IPS-11a (cell line): ENCODE data around the gene OCSTAMP.

ENCODE experiments used
- H3K4me3 ChIP-seq: one replicate; pipeline ENCODE4 v1.5.1; 2013; ENCODE audit warnings: low read depth, low read length, control low read depth

The OCSTAMP gene

DNA sequence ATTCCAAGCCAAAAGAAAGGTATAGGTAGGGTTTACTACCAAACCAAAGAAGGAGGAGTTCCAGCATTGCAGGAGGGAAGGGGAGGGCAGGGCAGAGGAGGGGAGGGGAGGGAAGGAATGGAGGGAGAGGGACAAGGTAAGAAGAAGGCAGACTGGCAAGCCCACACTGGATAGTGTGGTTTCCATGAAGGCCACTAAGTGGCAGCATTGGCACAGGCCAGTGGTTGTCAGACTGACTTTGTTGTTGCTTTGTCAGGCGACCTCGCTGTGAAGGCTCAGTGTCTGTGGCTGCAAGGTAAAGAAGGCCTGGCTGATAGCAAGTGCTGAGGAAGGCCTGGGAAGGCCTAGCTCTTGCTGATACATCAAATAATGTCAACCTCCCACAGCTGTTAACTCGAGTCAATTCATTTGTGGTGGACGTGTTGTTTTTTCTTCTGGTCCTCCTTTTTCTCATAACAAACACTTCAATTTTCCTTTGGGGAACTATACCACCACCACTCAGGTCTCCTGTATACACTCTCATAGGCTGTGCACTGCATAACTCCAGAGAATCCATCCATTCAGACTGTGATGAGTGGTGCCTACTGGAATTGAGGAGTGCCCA lies 29.4 kb downstream of the OCSTAMP start:
- H3K4me3 ChIP-seq, result no peak overlapping the region

DNA sequence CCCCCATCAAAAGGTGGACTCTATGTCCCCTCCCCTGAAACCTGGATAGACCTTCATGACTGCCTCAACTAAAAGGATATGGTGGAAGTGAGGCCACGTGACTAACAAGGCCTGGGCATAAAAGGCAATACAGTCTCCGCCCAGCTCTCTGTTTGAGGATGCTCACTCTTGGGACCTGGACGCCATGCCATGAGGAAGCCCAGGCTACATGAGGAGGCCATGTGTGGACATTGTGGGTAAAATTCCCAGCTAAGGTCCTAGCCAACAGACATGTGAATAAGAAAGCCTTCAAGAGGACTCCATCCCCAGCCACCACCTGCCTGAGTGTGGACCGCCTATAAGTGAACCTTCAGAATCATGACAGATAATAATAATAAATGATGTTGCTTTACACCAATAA lies 29.9 kb downstream of the OCSTAMP start:
- no peak overlapping the region for H3K4me3 ChIP-seq

GRCh38 chr20:46519471-46520068 lies 30.9 kb downstream of the OCSTAMP start:
- H3K4me3 ChIP-seq, result no peak overlapping the region

DNA sequence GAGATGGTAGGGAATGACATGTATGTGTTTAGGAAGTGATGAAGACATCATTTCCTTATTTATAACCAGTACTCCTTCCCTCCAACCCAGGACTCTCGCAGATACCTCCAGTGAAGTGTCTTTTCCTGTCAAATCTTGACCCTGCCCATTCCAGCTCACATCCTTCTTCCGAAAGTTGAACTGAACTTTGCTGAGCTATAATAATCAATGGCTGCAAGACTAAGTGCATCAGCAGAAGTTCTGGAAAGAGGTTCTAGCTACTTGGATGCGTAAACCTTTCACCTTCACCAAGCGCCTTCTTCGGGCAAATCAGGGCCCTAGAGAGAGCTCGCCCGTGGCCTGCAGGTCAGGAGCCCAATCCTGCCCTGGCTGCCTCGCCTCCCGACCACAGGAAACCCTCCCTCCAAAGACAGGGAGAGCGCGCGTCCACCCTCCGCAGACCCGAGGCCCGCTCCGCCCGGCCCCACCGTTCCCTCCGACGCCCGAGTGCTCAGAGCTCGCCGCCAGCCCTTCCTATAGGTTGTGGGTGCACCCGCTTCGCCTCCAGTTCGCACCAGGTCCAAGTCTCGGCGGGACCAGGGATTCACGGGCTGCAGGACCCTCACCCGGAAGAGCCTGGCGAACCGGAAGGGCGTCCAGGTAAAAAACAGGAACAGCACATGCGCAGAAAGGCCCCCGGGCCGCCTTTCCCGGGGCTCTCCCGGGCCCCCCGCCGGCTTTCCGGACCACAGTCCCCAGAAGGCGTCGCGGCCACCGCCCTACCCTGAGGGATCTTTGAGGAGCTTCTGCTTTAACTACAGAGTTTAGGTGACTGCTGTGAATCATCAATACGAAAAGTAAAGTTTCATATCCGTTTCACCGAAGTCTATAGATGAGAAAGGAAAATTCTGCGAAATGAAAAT lies 37.3 kb downstream of the OCSTAMP start, which contains the start of gene ZNF334:
Gene ZNF334, minus strand, starts transcription at position 617 of the 902 bp plus-strand sequence. CDS start 1,457 bp downstream, outside the sequence.
- H3K4me3 ChIP-seq, result peak within 1 kb of the TSS; percentile 75

GRCh38 chr20:46509523-46509922 lies 40.9 kb downstream of the OCSTAMP start:
- H3K4me3 ChIP-seq, result no peak overlapping the region

DNA sequence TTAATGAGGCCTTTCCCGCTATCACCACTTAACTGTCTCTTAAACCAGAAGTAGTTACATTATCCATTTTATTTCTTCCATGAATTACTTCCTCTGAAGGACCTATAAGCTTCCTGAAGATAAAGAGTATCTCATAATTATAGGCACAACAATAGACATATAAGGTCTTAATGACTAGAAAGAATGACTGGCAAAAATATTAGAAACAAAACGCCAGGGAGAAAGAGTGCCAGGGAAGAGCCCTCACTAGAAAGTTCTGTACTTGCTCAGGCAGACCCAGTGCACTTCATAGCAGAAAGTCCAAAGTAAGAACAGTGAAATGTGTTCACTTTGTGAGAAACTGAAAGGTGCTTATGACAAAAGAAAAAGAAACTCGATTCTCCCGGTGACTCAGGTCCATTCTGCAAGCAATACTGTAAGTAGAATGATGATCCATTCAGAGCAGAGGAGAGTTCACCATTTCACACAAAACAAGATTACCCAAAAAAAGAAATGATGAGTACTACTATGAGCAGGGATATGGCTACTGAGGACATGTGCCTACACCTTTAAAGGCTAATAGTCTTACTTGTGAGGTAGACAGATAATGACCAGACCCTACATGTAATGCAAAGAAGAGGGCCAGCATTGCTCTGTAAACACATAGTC lies 42.6 kb downstream of the OCSTAMP start:
- H3K4me3 ChIP-seq, result no peak overlapping the region

DNA sequence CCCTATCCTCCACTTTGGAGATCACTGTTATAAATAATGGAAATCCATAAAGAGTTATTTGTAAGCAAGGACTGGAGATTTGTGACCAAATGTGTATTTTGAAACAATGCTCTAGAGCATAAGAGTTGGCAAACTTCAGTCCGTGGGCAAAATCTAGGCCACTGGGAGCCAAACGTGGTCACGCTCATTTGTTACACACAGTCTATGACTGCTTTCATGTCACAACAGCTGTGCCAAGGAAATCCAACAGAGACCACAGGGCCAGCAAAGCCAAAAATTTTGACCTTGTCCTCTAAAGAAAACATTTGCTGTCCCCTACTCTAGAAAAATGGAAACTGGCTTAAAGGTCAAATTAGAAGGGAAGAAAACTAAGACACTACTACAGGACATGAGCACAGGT lies 44.9 kb downstream of the OCSTAMP start:
- no peak overlapping the region for H3K4me3 ChIP-seq

- no peak overlapping the region for H3K4me3 ChIP-seq
Observed at GRCh38 chr20:46501961-46502360, 48.5 kb downstream of the OCSTAMP start.

DNA sequence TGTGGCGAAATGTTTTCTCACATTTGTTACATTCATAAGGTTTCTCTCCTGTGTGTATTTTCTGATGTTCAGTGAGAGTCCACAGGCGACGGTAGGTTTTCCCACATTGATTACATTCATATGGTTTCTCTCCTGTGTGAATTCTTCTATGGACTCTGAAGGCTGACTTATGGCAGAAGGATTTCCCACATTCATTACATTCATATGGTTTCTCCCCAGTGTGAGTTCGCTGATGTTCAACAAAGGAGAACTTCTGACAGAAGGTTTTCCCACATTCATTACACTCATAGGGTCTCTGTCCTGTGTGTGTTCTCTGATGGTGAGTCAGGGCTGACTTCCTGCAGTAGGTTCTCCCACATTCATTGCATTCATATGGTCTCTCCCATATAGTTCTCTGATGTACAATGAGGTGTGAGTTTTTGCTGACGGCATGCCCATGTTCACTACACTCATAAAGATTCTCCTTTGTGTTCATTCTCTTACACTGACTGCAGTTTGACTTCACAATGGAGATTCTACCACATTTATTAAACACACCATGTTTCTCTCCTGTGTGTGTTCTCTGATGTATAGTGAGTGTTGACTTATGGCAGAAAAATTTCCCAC lies 49.0 kb downstream of the OCSTAMP start:
- no peak overlapping the region for H3K4me3 ChIP-seq

- H3K4me3 ChIP-seq, result no peak overlapping the region
Observed at GRCh38 chr20:46494077-46494476, 56.4 kb downstream of the OCSTAMP start.

DNA sequence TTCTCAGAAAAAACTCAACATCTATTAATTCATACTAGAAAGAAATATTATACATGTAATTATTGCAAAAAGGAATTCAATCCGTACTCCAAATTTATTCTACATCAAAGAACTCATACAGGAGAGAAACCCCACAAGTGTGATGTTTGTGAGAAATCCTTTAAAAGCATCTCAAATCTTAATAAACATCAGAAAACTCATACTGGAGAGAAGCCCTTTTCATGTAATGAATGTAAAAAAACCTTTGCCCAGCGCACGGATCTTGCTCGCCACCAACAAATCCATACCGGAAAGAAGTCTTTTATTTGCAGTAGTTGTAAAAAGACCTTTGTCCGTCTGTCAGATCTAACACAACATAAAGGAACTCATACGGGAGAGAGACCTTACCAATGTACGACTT lies 59.1 kb downstream of the OCSTAMP start:
- H3K4me3 ChIP-seq, result no peak overlapping the region
